Heart right ventricle (tissue), 16 donors: ENCODE data around the gene FLNB. TPM values are rescaled to one million over a fixed set of nuclear protein-coding genes. Genes with fewer than 3 reads are reported as not detected.

Source experiments
- ATAC-seq, 8 donors: fragments of 200-7000 bp; cut with Tn5 transposase; one replicate each; pipeline ENCODE4 v1.9.1; 2020; ENCODE audit warnings: mild to moderate bottlenecking in 8 of 8, moderate library complexity in 8 of 8, moderate number of reproducible peaks in 1 of 8
- DNase-seq, 2 donors: peaks; one replicate each; pipeline ENCODE4 v3.0.0-alpha.2; 2020
- H3K27ac ChIP-seq, 10 donors: fragments of 200-600 bp; sonication (generic) in 2 of 10; one replicate each; pipeline versions ENCODE4 v1.5.0 to v1.8.0; 2020 to 2022; ENCODE audit warnings: mild to moderate bottlenecking in 3 of 10
- H3K27me3 ChIP-seq, 7 donors: fragments of 200-600 bp; one replicate each; pipeline ENCODE4 v1.8.0; 2021 to 2022; ENCODE audit warnings: mild to moderate bottlenecking in 2 of 7
- H3K36me3 ChIP-seq, 9 donors: fragments of 200-600 bp; sonication (generic) in 1 of 9; one replicate each; pipeline versions ENCODE4 v1.5.0 to v1.8.0; 2020 to 2022; ENCODE audit warnings: mild to moderate bottlenecking in 2 of 9
- H3K4me1 ChIP-seq, 9 donors: fragments of 200-600 bp; sonication (generic) in 1 of 9; one replicate each; pipeline versions ENCODE4 v1.5.0 to v1.8.0; 2020 to 2022; ENCODE audit warnings: mild to moderate bottlenecking in 4 of 9
- H3K4me3 ChIP-seq, 10 donors: fragments of 200-600 bp; sonication (generic) in 2 of 10; one replicate each; pipeline versions ENCODE4 v1.5.0 to v1.8.0; 2020 to 2022; ENCODE audit warnings: mild to moderate bottlenecking in 7 of 10, moderate library complexity in 2 of 10
- H3K9me3 ChIP-seq, 11 donors: fragments of 200-600 bp in 10 of 11; sonication (generic) in 2 of 11; one replicate each; pipeline versions ENCODE4 v1.5.0 to v1.8.0; 2013 to 2022; ENCODE audit warnings: mild to moderate bottlenecking in 2 of 11, control low read depth in 1 of 11, moderate library complexity in 1 of 11
- WGBS, 2 donors: extraction: QIAGEN DNeasy Blood & Tissue Kit; methylation state at CpG; one replicate each; pipeline ENCODE4 v1.1.7; 2013; ENCODE audit warnings: inconsistent platforms in 1 of 2; 5-methylcytosine and 5-hydroxymethylcytosine counted together
- intact Hi-C, 10 donors: fragments of 100-400 bp; cut with DNase I; formaldehyde crosslinking; loops; one replicate each; pipeline versions ENCODE4 v1.11.1 to v1.14.2; 2022
- polyA plus RNA-seq, 2 donors: library from polyadenylated mRNA; stranded (reverse); fragments of 200-250 nt; gene quantifications; one replicate each; pipeline ENCODE4 v1.2.3, GENCODE V29; 2013
- total RNA-seq, 10 donors: library from RNA; stranded (reverse); fragmentation: NEBNext Ultra II Directional in 3 of 10; extraction: Animal tissue kit (Norgen Biotek cat#: 25700) in 3 of 10; gene quantifications; one replicate each; pipeline versions ENCODE4 v1.2.1 to v1.2.4, GENCODE V29; 2021 to 2023
- TF ChIP-seq, protein P1 (sequence below), 9 donors: fragments of 200-600 bp; sonication (generic) in 2 of 9; IDR thresholded peaks; one replicate each; pipeline versions ENCODE4 v1.5.0 to v1.8.0; 2021 to 2022; ENCODE audit warnings: antibody characterized with exemption in 9 of 9, mild to moderate bottlenecking in 5 of 9, moderate library complexity in 1 of 9
- donor health status: Arrhythmogenic right ventricular cardiomyopathy.
- donor health status: ischemic (EF 13 %, LVEDD 7.1; RV severe dilation, severe dysfunction).
- donor health status: healthy with polysubstance abuse.
- donor health status: DM: no; HTN: yes; CAD: no.
- donor health status: DM: no; HTN: no; CAD: no.
- donor health status: ischemic (EF 25% LVEDD 6.9; RV normal size, moderate dysfunction).
- donor health status: ischemic (EF 25% LVEDD 5.7; RV mildly dilated, moderate dysfunction).
- donor health status: healthy.
- donor health status: DM: yes; HTN: yes; CAD: no.
- donor health status: Ischemic cardiomyopathy.
- donor health status: ischemic (EF 35%, LVEDD 5.7; RV mildly dilated, moderate dysfunction).
- donor health status: nonischemic (EF 11% LVEDD 7.7; RV severe dilation, severe dysfunction).
- donor health status: DM: yes; HTN: yes; CAD: no.
- donor health status: PGD.
- donor health status: ischemic (EF 29% LVEDD 5.4; RV normal size, mild dysfunction).
- donor health status: nonischemic (EF 23%, LVEDD 6.1; RV moderate dilation, normal function).

FLNB gene
- total and polyA plus RNA-seq, 12 donors: 27.4 to 65.3 (median 38.6) TPM

DNA sequence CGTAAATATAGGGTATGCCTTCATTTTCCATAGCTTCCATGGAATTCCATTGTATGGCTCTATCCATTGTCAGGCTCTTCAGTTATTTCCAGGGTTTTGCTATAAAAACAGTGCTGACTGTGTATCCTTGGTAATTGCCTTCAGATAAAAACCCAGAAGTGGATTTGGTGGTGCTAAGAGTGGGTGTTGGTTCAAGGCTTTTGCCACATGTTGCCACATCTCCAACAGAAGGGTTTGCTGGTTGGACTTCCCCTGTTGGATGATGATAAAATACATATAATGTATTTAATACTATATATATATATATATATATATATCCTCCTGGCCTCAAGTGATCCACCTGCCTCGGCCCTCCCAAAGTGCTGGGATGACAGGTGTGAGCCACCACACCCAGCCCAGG is 97.8 kb downstream of the FLNB start:
- TF ChIP-seq, protein P1, sequence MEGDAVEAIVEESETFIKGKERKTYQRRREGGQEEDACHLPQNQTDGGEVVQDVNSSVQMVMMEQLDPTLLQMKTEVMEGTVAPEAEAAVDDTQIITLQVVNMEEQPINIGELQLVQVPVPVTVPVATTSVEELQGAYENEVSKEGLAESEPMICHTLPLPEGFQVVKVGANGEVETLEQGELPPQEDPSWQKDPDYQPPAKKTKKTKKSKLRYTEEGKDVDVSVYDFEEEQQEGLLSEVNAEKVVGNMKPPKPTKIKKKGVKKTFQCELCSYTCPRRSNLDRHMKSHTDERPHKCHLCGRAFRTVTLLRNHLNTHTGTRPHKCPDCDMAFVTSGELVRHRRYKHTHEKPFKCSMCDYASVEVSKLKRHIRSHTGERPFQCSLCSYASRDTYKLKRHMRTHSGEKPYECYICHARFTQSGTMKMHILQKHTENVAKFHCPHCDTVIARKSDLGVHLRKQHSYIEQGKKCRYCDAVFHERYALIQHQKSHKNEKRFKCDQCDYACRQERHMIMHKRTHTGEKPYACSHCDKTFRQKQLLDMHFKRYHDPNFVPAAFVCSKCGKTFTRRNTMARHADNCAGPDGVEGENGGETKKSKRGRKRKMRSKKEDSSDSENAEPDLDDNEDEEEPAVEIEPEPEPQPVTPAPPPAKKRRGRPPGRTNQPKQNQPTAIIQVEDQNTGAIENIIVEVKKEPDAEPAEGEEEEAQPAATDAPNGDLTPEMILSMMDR (IDR thresholded peaks at IDR 0.05): no peak

GRCh38 chr3:58106640-58107039 is 98.4 kb downstream of the FLNB start:
- no peaks in the 10 kb centered on the region for H3K27me3 ChIP-seq
- ATAC-seq (no peak), DNase-seq (no peak)
- H3K4me3 ChIP-seq: no peak overlapping the region
- H3K36me3 ChIP-seq: peaks cover 0 to 100% (median 65%) of the 10 kb centered on the region in 9 donors
- H3K9me3 ChIP-seq: no peaks in the 10 kb centered on the region
- 96% methylated on average over 8 of the region's 8 CpGs for WGBS, 2 donors
- intact Hi-C loops: no loop called here
- TF ChIP-seq, protein P1 (IDR thresholded peaks at IDR 0.05): no peak
- peaks cover 0 to 4% (median 0%) of the 10 kb centered on the region in 9 donors for H3K4me1 ChIP-seq
- H3K27ac ChIP-seq: no peak overlapping the region

More for the DNA sequence above, 97.8 kb downstream of the FLNB start:
- H3K4me3 ChIP-seq: no peak overlapping the region
- no peaks in the 10 kb centered on the region for H3K27me3 ChIP-seq
- H3K36me3 ChIP-seq: peaks cover 0 to 100% (median 63%) of the 10 kb centered on the region in 9 donors
- peaks cover 0 to 4% (median 0%) of the 10 kb centered on the region in 9 donors for H3K4me1 ChIP-seq
- WGBS, 2 donors: 96 to 99% methylated on average over 2 of the region's 2 CpGs
- no peaks in the 10 kb centered on the region for H3K9me3 ChIP-seq
- no peak overlapping the region for H3K27ac ChIP-seq
- intact Hi-C loops: no loop called here
- no peak for ATAC-seq
- DNase-seq: no peak

DNA sequence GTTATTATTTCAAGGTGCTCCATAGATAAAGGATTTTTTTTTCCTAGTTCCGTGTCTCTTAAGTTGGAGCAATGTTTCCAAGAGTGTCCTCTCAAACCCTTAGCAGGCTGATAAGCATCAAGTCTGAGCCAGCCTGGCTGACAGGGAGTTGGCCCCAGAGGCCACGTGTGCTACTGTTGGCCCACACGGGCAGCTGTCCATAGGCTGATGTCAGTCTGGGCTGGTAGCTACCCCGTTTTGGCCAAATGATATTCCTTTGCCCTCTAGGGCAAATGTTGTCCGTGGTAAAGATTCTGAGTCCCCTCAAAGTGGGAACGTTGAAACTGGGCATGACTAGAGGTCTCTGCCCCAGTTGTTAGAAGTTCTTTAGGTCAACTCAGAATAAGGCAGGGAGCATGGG is 99.4 kb downstream of the FLNB start:
- intact Hi-C loops: no loop called here
- DNase-seq (no peak), ATAC-seq (no peak)
- Histone ChIP-seq H3K36me3 (peaks cover 0 to 100% (median 65%) of the 10 kb centered on the region in 9 donors), H3K27me3 (no peaks in the 10 kb centered on the region), H3K27ac (peak overlapping the region in 1 of 10 donors; percentile 16), H3K4me3 (no peak overlapping the region), H3K4me1 (peaks cover 0 to 4% (median 0%) of the 10 kb centered on the region in 9 donors), H3K9me3 (no peaks in the 10 kb centered on the region)
- TF ChIP-seq, protein P1 (IDR thresholded peaks at IDR 0.05): no peak
- WGBS, 2 donors: 81 to 85% methylated on average over 6 of the region's 6 CpGs

- peaks cover 0 to 100% (median 71%) of the 10 kb centered on the region in 9 donors for H3K36me3 ChIP-seq
- no peaks in the 10 kb centered on the region for H3K27me3 ChIP-seq
- intact Hi-C loops: loop anchor here in 1 of 10 donors (10.0 kb wide), 1 partner anchor 105 kb away; the partner anchor contains the start of gene FLNB
- WGBS, 2 donors: 90 to 94% methylated on average over 5 of the region's 5 CpGs
- H3K9me3 ChIP-seq: no peaks in the 10 kb centered on the region
- ATAC-seq (no peak), DNase-seq (no peak)
- TF ChIP-seq, protein P1 (IDR thresholded peaks at IDR 0.05): no peak
- H3K27ac ChIP-seq: no peak overlapping the region
- peaks cover 0 to 4% (median 0%) of the 10 kb centered on the region in 9 donors for H3K4me1 ChIP-seq
- no peak overlapping the region for H3K4me3 ChIP-seq
These were observed 101.5 kb downstream of the FLNB start for GRCh38 chr3:58109752-58110151.
